ENCODE results near the gene OR1L6.

DNA sequence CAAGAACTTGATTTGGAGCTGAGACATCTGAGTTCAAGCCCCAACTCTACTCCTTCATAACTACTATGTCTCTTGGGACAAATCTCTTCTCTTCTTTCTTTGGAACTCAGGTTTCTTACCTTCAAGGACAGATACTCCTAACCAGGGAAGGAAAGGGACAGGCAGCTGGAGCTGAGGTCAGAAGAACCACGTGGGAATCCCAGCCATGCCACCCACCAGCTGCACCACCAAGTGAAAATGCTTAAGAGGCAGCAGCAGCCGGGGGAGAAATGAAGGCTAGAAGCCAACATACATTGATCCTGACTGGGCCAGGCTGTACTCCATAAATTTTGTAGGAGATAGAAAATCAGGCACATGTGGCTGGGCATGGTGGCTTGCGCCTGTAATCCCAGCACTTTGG lies 37.1 kb downstream of the OR1L6 start:
- TF ChIP-seq, protein P1, sequence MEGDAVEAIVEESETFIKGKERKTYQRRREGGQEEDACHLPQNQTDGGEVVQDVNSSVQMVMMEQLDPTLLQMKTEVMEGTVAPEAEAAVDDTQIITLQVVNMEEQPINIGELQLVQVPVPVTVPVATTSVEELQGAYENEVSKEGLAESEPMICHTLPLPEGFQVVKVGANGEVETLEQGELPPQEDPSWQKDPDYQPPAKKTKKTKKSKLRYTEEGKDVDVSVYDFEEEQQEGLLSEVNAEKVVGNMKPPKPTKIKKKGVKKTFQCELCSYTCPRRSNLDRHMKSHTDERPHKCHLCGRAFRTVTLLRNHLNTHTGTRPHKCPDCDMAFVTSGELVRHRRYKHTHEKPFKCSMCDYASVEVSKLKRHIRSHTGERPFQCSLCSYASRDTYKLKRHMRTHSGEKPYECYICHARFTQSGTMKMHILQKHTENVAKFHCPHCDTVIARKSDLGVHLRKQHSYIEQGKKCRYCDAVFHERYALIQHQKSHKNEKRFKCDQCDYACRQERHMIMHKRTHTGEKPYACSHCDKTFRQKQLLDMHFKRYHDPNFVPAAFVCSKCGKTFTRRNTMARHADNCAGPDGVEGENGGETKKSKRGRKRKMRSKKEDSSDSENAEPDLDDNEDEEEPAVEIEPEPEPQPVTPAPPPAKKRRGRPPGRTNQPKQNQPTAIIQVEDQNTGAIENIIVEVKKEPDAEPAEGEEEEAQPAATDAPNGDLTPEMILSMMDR (IDR thresholded peaks at IDR 0.05): no peak
- TF ChIP-seq POLR2AphosphoS5 (IDR thresholded peaks at IDR 0.05): no peak
